GM23338 (cell line): ENCODE results near the gene PDE3A. TPM values are rescaled to one million over a fixed set of nuclear protein-coding genes. Genes with fewer than 3 reads are reported as not detected.
A peak's percentile ranks its signal among the peaks of the same experiment; 100 is the strongest.

Source experiments
- ATAC-seq: fragments of 200-7000 bp; cut with Tn5 transposase; 3 replicates; pipeline ENCODE4 v1.9.1; 2020
- DNase-seq: peaks from one replicate; pipeline ENCODE4 v3.0.0-alpha.2; 2015; ENCODE audit warnings: low spot score
- H2AFZ ChIP-seq: fragments of 200-600 bp; sonication (generic); 2 replicates; pipeline ENCODE4 v1.8.0; 2016; ENCODE audit warnings: antibody characterized with exemption, mild to moderate bottlenecking, moderate library complexity
- H3F3A ChIP-seq: fragments of 200-600 bp; sonication (generic); replicated peaks from 2 replicates; pipeline ENCODE4 v1.8.0; 2017; ENCODE audit warnings: antibody characterized with exemption, mixed run types, low read depth
- H3K27ac ChIP-seq: fragments of 200-600 bp; sonication (generic); 2 replicates; pipeline ENCODE4 v1.6.1; 2016; ENCODE audit warnings: low read depth
- H3K27me3 ChIP-seq: fragments of 200-600 bp; sonication (generic); 2 replicates; pipeline ENCODE4 v1.8.0; 2016; ENCODE audit warnings: mild to moderate bottlenecking, mixed run types, moderate library complexity; ENCODE audit not compliant: insufficient read depth
- H3K36me3 ChIP-seq: fragments of 200-600 bp; sonication (generic); 2 replicates; pipeline ENCODE4 v1.8.0; 2016; ENCODE audit warnings: mild to moderate bottlenecking; ENCODE audit not compliant: insufficient read depth
- H3K4me1 ChIP-seq: fragments of 200-600 bp; sonication (generic); 2 replicates; pipeline ENCODE4 v1.8.0; 2016; ENCODE audit warnings: mild to moderate bottlenecking, moderate library complexity; ENCODE audit not compliant: insufficient read depth
- H3K4me2 ChIP-seq: fragments of 200-600 bp; sonication (generic); 2 replicates; pipeline ENCODE4 v1.7.1; 2017; ENCODE audit warnings: mixed run types
- H3K4me3 ChIP-seq: fragments of 200-600 bp; sonication (generic); 2 replicates; pipeline ENCODE4 v1.6.1; 2016; ENCODE audit warnings: mixed run types
- H3K79me2 ChIP-seq: fragments of 200-600 bp; sonication (generic); replicated peaks from 2 replicates; pipeline ENCODE4 v1.8.0; 2017; ENCODE audit warnings: mild to moderate bottlenecking; ENCODE audit not compliant: insufficient read depth
- H3K9me2 ChIP-seq: fragments of 200-600 bp; sonication (generic); 2 replicates; pipeline ENCODE4 v1.8.0; 2017; ENCODE audit not compliant: insufficient read depth
- H4K20me1 ChIP-seq: fragments of 200-600 bp; sonication (generic); replicated peaks from 2 replicates; pipeline ENCODE4 v1.8.0; 2017; ENCODE audit warnings: mild to moderate bottlenecking; ENCODE audit not compliant: insufficient read depth
- H3K27ac Mint-ChIP-seq: 2 replicates; pipeline ENCODE4 v1.8.0; 2020; ENCODE audit warnings: inconsistent platforms, mild to moderate bottlenecking, moderate library complexity, mixed read lengths
- H3K27me3 Mint-ChIP-seq: 3 replicates; pipeline ENCODE4 v1.8.0; 2022; ENCODE audit warnings: low read depth, mild to moderate bottlenecking, moderate library complexity, mixed read lengths, inconsistent platforms; ENCODE audit not compliant: insufficient read depth, poor library complexity
- H3K36me3 Mint-ChIP-seq: 3 replicates; pipeline ENCODE4 v1.8.0; 2021; ENCODE audit warnings: low read depth, mild to moderate bottlenecking, inconsistent platforms, moderate library complexity, mixed read lengths
- H3K4me1 Mint-ChIP-seq: 3 replicates; pipeline ENCODE4 v1.8.0; 2020; ENCODE audit warnings: mild to moderate bottlenecking, inconsistent platforms, mixed read lengths
- H3K4me3 Mint-ChIP-seq: 3 replicates; pipeline ENCODE4 v1.8.0; 2021; ENCODE audit warnings: moderate library complexity, mild to moderate bottlenecking, inconsistent platforms, mixed read lengths
- H3K9me3 Mint-ChIP-seq: 3 replicates; pipeline ENCODE4 v1.8.0; 2020; ENCODE audit warnings: moderate library complexity, mild to moderate bottlenecking, inconsistent platforms, mixed read lengths
- CREB1 ChIP-seq: fragments of 250-450 bp; sonication (Bioruptor Pico); IDR thresholded peaks from 2 replicates; pipeline ENCODE4 v1.5.0; 2020; ENCODE audit warnings: low read depth, mild to moderate bottlenecking, moderate library complexity
- EZH2 ChIP-seq: fragments of 200-600 bp; sonication (generic); IDR thresholded peaks from one replicate; pipeline ENCODE4 v1.8.0; 2017; ENCODE audit warnings: antibody characterized with exemption, mild to moderate bottlenecking, low read depth; ENCODE audit not compliant: unreplicated experiment
- JUNB ChIP-seq: IDR thresholded peaks from one replicate; pipeline ENCODE4 v1.6.1; 2016; ENCODE audit warnings: antibody characterized with exemption; ENCODE audit not compliant: unreplicated experiment
- NANOG ChIP-seq: IDR thresholded peaks from 2 replicates; pipeline ENCODE4 v1.6.1; 2016; ENCODE audit warnings: antibody characterized with exemption, borderline replicate concordance
- POLR2AphosphoS5 ChIP-seq: IDR thresholded peaks from 2 replicates; pipeline ENCODE4 v1.6.1; 2016; ENCODE audit warnings: antibody characterized with exemption, low read depth
- STAT1 ChIP-seq: IDR thresholded peaks from one replicate; pipeline ENCODE4 v1.6.1; 2016; ENCODE audit warnings: antibody characterized with exemption; ENCODE audit not compliant: unreplicated experiment
- ZNF114 ChIP-seq: fragments of 250-450 bp; sonication (Bioruptor Pico); IDR thresholded peaks from 2 replicates; pipeline ENCODE4 v1.5.0; 2020; ENCODE audit warnings: mild to moderate bottlenecking, moderate library complexity
- ZNF331 ChIP-seq: fragments of 250-450 bp; sonication (Bioruptor Pico); IDR thresholded peaks from 2 replicates; pipeline ENCODE4 v1.5.0; 2020; ENCODE audit warnings: low read depth, mild to moderate bottlenecking, moderate library complexity
- polyA plus RNA-seq: library from polyadenylated mRNA; unstranded; fragments of >200 nt; fragmentation: Nextera tagmentation; extraction: Ambion mirVana; gene quantifications from 2 replicates; pipeline ENCODE4 v1.2.1, GENCODE V29; 2016
- total RNA-seq: library from RNA; depleted of rRNA; stranded (reverse); fragments of >200 nt; shearing (Covaris generic); gene quantifications from 2 replicates; pipeline ENCODE4 v1.2.3, GENCODE V29; 2014
- TF ChIP-seq, protein P1 (sequence below): IDR thresholded peaks from 2 replicates; pipeline ENCODE4 v1.6.1; 2016; ENCODE audit warnings: antibody characterized with exemption
- TF ChIP-seq, protein P2 (sequence below): fragments of 250-450 bp; sonication (Bioruptor Pico); IDR thresholded peaks from 2 replicates; pipeline ENCODE4 v1.5.0; 2020; ENCODE audit warnings: mild to moderate bottlenecking, moderate library complexity
- TF ChIP-seq, protein P3 (sequence below): IDR thresholded peaks from one replicate; pipeline ENCODE4 v1.6.1; 2018; ENCODE audit warnings: antibody characterized with exemption; ENCODE audit not compliant: unreplicated experiment
- TF ChIP-seq, protein P4 (sequence below), 2 experiments: fragments of 200-600 bp in 1 of 2; sonication (generic) in 1 of 2; conservative IDR thresholded peaks; 2 replicates each; pipeline versions ENCODE4 v1.5.1 to v1.6.1; 2016 to 2017; ENCODE audit warnings: antibody characterized with exemption in 2 of 2, low read depth in 2 of 2, mild to moderate bottlenecking in 2 of 2, moderate library complexity in 1 of 2

The PDE3A gene
- total and polyA plus RNA-seq, 2 experiments from 2014 or later = 2.7 to 9.2 TPM

DNA sequence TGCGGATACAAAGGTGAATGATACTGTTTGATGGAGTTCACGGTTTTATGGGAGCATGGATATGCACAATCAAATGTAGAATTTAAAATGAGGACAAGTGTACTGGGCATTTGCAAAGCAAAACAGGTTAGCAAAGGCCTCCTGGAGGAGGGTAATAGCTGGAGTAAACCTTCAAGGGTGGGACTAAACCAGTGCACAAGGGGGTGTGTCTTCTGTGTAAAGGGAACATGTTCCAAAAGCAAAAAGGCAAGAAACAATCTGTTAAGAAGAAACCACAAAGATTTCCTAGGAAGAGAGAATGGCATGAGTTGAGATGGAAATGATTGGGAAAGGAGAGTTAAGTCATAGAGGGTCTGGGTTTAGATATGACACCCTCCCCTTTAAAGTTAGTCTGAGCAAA is 217.6 kb downstream of the PDE3A start:
- H3K27ac Mint-ChIP-seq = no peak overlapping the region
- Histone ChIP-seq H3K4me3 (no peak overlapping the region), H3K36me3 (no peaks in the 10 kb centered on the region), H3K27ac (no peak overlapping the region), H3K27me3 (no peaks in the 10 kb centered on the region), H3F3A (no peaks in the 10 kb centered on the region), H2AFZ (0 out of 2 replicates have a peak overlapping the region, but pooled peaks have one; percentile 6), H3K4me1 (no peaks in the 10 kb centered on the region; the same call in 1 of the 2 replicates), H3K79me2 (no peaks in the 10 kb centered on the region), H3K9me2 (no peaks in the 10 kb centered on the region), H3K4me2 (no peak overlapping the region), H4K20me1 (no peaks in the 10 kb centered on the region)
- DNase-seq = peak; percentile 15
- TF ChIP-seq CREB1 (no peak), JUNB (no peak), STAT1 (no peak), ZNF331 (CRISPR knock-in tag) (no peak), EZH2 (no peak), POLR2AphosphoS5 (no peak), NANOG (no peak), ZNF114 (CRISPR knock-in tag) (no peak)
- TF ChIP-seq, protein P1, sequence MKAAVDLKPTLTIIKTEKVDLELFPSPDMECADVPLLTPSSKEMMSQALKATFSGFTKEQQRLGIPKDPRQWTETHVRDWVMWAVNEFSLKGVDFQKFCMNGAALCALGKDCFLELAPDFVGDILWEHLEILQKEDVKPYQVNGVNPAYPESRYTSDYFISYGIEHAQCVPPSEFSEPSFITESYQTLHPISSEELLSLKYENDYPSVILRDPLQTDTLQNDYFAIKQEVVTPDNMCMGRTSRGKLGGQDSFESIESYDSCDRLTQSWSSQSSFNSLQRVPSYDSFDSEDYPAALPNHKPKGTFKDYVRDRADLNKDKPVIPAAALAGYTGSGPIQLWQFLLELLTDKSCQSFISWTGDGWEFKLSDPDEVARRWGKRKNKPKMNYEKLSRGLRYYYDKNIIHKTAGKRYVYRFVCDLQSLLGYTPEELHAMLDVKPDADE = no peak
- TF ChIP-seq, protein P2, sequence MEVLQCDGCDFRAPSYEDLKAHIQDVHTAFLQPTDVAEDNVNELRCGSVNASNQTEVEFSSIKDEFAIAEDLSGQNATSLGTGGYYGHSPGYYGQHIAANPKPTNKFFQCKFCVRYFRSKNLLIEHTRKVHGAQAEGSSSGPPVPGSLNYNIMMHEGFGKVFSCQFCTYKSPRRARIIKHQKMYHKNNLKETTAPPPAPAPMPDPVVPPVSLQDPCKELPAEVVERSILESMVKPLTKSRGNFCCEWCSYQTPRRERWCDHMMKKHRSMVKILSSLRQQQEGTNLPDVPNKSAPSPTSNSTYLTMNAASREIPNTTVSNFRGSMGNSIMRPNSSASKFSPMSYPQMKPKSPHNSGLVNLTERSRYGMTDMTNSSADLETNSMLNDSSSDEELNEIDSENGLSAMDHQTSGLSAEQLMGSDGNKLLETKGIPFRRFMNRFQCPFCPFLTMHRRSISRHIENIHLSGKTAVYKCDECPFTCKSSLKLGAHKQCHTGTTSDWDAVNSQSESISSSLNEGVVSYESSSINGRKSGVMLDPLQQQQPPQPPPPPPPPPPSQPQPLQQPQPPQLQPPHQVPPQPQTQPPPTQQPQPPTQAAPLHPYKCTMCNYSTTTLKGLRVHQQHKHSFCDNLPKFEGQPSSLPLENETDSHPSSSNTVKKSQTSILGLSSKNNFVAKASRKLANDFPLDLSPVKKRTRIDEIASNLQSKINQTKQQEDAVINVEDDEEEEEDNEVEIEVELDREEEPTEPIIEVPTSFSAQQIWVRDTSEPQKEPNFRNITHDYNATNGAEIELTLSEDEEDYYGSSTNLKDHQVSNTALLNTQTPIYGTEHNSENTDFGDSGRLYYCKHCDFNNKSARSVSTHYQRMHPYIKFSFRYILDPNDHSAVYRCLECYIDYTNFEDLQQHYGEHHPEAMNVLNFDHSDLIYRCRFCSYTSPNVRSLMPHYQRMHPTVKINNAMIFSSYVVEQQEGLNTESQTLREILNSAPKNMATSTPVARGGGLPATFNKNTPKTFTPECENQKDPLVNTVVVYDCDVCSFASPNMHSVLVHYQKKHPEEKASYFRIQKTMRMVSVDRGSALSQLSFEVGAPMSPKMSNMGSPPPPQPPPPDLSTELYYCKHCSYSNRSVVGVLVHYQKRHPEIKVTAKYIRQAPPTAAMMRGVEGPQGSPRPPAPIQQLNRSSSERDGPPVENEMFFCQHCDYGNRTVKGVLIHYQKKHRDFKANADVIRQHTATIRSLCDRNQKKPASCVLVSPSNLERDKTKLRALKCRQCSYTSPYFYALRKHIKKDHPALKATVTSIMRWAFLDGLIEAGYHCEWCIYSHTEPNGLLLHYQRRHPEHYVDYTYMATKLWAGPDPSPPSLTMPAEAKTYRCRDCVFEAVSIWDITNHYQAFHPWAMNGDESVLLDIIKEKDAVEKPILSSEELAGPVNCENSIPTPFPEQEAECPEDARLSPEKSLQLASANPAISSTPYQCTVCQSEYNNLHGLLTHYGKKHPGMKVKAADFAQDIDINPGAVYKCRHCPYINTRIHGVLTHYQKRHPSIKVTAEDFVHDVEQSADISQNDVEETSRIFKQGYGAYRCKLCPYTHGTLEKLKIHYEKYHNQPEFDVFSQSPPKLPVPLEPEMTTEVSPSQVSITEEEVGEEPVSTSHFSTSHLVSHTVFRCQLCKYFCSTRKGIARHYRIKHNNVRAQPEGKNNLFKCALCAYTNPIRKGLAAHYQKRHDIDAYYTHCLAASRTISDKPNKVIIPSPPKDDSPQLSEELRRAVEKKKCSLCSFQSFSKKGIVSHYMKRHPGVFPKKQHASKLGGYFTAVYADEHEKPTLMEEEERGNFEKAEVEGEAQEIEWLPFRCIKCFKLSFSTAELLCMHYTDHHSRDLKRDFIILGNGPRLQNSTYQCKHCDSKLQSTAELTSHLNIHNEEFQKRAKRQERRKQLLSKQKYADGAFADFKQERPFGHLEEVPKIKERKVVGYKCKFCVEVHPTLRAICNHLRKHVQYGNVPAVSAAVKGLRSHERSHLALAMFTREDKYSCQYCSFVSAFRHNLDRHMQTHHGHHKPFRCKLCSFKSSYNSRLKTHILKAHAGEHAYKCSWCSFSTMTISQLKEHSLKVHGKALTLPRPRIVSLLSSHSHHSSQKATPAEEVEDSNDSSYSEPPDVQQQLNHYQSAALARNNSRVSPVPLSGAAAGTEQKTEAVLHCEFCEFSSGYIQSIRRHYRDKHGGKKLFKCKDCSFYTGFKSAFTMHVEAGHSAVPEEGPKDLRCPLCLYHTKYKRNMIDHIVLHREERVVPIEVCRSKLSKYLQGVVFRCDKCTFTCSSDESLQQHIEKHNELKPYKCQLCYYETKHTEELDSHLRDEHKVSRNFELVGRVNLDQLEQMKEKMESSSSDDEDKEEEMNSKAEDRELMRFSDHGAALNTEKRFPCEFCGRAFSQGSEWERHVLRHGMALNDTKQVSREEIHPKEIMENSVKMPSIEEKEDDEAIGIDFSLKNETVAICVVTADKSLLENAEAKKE (CRISPR knock-in tag) = no peak
- TF ChIP-seq, protein P3, sequence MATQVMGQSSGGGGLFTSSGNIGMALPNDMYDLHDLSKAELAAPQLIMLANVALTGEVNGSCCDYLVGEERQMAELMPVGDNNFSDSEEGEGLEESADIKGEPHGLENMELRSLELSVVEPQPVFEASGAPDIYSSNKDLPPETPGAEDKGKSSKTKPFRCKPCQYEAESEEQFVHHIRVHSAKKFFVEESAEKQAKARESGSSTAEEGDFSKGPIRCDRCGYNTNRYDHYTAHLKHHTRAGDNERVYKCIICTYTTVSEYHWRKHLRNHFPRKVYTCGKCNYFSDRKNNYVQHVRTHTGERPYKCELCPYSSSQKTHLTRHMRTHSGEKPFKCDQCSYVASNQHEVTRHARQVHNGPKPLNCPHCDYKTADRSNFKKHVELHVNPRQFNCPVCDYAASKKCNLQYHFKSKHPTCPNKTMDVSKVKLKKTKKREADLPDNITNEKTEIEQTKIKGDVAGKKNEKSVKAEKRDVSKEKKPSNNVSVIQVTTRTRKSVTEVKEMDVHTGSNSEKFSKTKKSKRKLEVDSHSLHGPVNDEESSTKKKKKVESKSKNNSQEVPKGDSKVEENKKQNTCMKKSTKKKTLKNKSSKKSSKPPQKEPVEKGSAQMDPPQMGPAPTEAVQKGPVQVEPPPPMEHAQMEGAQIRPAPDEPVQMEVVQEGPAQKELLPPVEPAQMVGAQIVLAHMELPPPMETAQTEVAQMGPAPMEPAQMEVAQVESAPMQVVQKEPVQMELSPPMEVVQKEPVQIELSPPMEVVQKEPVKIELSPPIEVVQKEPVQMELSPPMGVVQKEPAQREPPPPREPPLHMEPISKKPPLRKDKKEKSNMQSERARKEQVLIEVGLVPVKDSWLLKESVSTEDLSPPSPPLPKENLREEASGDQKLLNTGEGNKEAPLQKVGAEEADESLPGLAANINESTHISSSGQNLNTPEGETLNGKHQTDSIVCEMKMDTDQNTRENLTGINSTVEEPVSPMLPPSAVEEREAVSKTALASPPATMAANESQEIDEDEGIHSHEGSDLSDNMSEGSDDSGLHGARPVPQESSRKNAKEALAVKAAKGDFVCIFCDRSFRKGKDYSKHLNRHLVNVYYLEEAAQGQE = no peak
- TF ChIP-seq, protein P4, sequence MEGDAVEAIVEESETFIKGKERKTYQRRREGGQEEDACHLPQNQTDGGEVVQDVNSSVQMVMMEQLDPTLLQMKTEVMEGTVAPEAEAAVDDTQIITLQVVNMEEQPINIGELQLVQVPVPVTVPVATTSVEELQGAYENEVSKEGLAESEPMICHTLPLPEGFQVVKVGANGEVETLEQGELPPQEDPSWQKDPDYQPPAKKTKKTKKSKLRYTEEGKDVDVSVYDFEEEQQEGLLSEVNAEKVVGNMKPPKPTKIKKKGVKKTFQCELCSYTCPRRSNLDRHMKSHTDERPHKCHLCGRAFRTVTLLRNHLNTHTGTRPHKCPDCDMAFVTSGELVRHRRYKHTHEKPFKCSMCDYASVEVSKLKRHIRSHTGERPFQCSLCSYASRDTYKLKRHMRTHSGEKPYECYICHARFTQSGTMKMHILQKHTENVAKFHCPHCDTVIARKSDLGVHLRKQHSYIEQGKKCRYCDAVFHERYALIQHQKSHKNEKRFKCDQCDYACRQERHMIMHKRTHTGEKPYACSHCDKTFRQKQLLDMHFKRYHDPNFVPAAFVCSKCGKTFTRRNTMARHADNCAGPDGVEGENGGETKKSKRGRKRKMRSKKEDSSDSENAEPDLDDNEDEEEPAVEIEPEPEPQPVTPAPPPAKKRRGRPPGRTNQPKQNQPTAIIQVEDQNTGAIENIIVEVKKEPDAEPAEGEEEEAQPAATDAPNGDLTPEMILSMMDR (conservative IDR thresholded peaks at IDR 0.05; ENCODE audit: low read depth in 2 of 2) = no peak
- no peaks in the 10 kb centered on the region for H3K36me3 Mint-ChIP-seq
- H3K9me3 Mint-ChIP-seq = no peaks in the 10 kb centered on the region; the same call in 2 of the 3 replicates
- H3K4me1 Mint-ChIP-seq = peaks cover 17% of the 10 kb centered on the region
- H3K4me3 Mint-ChIP-seq = no peak overlapping the region
- no peak for ATAC-seq
- H3K27me3 Mint-ChIP-seq = peaks cover 2% of the 10 kb centered on the region
